ENCODE data around the gene IL7R.
A peak's percentile ranks its signal among the peaks of the same experiment; 100 is the strongest.

IL7R gene, protein sequence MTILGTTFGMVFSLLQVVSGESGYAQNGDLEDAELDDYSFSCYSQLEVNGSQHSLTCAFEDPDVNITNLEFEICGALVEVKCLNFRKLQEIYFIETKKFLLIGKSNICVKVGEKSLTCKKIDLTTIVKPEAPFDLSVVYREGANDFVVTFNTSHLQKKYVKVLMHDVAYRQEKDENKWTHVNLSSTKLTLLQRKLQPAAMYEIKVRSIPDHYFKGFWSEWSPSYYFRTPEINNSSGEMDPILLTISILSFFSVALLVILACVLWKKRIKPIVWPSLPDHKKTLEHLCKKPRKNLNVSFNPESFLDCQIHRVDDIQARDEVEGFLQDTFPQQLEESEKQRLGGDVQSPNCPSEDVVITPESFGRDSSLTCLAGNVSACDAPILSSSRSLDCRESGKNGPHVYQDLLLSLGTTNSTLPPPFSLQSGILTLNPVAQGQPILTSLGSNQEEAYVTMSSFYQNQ

DNA sequence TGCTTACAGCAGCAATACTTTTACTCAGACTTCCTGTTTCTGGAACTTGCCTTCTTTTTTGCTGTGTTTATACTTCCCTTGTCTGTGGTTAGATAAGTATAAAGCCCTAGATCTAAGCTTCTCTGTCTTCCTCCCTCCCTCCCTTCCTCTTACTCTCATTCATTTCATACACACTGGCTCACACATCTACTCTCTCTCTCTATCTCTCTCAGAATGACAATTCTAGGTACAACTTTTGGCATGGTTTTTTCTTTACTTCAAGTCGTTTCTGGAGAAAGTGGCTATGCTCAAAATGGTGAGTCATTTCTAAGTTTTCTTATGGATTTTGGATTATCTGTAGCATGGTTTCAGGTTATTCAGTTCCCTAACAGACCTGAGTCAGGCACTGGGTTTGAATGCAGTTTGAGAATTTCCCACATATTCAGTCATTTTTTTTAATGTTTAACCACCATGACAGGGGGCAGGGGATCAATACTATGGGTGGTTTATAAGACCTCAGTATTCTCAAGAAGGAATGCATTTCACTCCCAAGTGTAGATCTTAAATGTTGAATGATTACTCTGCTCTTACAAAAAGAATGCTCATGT is at the start of gene IL7R:
Gene IL7R (plus strand): TSS at position 127 of the 587 bp plus-strand sequence. CDS start 87 bp downstream, at position 214.
- DNase-seq = no peak

DNA sequence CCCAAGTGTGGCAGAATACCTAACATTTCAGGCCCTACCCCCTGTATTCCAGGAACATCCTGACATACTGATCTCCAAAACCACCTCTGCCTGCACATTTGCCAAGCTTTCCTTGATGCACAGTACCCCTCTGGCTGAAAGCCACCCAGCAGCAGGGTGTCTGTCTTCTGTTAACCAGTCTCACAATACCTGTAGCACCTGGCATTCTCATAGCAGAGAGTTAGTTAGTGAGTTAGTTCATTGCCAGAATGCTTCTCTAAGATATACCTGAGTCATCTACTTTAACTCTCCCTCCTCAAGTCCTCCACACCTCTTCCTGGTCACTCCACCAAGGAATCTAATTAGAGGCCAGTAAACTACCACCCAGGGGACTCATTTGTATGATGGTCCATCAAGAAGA is 46.1 kb upstream of the IL7R start:
- DNase-seq = no peak

DNA sequence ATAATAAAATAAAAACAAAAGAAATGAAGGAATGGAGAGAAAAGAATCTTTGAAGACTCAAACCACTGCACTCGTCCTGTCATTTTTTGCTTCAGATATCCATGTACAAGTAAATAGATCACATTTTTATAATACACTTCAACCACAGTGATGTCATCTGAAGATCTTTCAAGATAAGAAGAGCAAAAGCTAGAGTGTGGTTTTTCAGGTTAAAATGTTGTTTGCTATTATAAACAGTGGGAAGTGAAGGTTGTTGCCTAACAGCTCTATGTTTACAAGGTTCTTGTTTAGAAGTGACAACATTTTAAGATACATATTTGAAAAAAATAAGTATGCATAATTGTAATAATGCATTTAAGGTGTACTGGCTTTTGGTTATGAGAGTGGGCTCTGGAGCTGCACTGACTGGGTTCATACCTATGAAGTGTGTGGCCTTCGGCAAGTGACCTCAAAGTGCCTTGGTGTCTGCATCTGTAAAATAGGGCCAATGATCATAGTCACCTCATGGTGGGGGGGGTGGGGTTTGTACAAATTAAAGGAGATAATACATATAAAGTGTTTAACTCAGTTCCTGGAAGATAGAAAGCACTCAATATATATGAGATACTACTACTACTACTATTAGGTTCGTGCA is 45.5 kb upstream of the IL7R start:
- DNase-seq = no peak

DNA sequence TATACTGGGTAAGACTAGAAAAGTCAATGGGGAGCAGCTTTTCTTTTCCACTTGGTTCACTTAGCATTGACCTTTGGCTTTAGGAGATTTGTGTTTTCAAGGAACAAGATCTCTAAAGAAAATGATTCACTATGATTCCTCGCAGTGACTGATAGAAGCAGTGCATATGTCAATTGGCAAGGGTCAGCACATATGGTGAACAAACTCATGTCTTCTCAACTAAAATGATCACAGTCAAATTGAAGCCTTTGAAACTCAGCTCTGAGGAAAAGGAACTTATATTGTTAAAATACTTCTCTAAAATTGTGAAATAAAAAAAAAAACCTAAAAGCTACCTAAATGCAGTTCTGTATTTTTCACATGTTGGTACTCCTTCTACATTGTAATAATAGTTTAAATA is 43.2 kb upstream of the IL7R start:
- DNase-seq = no peak

DNA sequence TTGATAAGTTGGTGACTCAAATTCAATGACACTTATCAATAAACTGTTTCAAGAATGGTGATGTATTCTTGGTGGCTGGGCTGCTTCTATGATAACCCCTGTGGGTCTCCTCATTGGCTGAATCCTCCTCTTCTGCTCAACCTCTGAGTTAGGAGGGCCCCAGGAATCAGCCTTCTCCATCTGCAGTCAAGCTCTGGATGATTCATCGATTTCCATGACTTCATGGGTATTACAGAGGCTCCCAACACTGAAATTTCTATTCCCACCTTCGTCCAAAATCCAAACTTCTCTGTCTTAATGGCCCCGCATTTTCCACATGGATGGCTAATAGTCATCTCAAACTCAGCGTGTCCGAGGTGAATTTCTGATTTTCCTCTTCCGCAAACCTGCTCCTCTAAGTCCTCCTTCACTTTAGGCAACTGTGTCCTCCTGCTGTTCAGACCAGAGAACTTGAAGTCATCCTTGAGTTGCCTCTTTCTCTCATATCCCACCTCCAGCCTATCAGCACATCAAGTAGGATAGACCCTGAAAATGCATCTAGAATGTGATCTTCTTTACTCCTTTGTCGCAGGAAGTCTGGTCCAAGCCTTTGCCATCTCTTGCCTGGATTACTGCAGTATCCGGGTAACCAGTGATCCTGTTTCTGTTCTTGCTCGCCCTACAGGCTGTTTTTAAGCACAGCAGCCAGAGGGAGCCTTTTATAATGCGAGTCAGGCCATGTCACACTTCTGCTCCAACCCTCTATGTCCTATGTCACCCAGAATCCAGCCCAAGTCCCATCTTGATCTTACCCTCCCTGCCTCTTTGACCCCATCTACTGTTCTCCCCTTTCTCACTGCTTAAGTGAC is 41.4 kb upstream of the IL7R start:
- DNase-seq = peak; percentile 36

DNA sequence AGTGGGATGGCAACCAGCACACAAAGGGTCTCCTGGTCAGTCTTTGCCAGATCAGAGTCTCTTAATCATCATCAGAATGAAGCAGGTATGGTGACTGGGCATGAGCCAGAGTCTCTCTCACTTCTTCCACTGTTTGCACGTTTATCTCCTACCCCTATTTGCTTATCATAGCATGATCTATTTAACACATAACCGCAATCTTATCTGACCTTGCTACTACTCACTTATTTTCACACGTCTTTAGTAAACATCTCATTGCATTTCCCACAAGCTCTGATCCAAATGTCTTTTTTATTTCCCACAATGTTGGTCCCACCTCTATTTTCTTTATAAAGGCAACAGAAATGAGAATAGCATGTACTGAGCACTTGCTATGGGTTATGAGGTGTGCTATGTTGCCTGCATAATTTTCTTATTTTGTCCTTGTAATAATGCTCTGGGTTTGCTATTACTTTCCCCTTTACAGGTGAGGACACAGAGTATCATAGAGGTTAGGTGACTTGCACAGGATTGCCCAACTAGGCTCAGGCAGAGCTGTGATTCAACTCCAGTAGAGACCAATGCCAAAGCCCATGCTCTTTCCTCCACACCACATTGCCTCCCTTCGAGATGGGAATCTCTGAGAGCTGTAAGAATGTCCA is 39.7 kb upstream of the IL7R start:
- DNase-seq = no peak

DNA sequence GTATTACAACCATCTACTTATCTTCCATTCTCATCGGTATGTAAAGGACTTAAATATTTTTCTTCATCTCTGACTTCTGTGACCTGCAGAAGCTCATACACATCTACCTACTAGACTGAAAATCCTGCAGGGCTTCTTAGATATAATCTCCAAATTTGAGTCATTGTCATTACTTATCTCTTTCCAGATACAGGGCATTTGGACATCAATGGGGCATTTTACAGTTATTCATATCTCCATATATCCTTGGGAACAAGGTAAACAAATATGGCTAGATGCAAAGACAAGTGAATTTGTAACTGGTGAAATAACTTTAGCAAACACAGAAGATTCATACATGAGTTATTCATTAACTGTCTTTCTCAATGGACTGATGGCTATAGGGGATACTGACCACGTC is 37.7 kb upstream of the IL7R start:
- DNase-seq = no peak

DNA sequence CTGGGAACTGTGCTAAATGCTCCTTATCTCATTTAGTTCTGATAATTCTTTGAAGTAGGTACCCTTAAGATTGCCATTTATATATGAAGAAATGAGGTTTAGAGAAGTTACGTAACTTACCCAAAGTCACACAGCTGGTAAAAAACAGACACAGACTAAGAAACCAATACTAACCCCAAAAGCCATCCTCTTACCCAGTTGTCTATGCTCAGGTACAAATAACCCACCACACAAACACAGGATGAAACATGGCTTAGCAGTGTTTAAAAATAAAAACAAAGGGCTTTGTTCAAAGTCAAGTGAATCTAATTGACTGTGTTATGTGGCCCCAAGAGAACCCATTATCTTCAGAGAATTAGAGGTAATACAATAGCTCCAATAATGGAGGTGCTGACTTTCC is 37.0 kb upstream of the IL7R start:
- DNase-seq = no peak

DNA sequence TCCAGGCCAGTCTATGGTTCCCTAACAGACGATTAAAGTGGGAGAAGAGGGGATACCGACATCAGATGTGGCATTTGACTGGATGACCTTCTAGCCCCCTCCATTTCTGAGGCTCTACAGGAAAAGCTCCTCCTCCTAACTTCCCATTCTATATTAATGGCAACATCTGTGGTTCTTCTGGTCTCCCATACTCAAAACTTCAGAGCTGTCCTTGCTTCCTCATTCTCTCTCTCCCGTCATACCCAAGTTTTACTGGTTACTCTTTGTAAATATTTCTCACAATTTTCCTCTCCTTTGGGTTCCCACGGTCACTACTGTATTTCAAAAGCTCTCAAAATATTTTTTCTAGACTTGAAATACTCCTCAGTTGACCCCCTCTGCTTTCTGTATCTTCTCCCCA is 36.0 kb upstream of the IL7R start:
- DNase-seq = no peak

DNA sequence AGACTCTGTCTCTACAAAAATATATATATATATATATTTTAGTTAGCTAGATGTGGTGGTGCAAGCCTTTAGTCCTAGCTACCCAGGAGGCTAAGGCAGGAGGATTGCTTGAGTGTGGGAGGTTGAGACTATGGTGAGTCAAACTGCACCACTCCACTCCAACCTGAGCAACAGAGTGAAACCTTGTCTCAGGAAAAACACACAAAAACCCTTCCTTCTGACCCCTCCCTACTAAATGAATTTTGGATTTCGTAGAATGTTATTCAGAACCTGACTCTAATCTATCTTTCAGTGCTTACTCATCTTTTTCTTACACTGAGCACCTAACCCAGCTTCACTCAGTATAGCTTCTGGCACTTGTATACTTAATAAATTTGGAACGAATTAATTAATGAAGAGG is 35.2 kb upstream of the IL7R start:
- no peak for DNase-seq

DNA sequence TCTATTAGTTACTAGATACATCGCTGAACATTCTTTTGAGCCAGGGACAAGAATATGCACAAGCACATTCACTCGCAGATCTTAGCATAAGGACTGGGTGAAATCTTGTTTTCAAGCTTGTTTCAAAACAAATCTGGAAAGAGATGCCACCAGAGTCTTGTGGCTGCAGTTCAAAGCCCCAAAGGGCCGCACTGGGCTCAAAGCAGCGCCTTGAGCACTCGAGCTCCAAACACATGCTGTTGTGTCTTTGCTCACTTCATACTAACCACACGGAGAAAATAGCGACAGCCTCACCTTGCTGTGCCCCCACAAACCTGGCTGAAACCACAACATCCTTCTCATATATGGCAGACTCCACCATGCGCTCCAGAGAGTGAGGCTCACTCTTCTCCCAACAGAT is 34.2 kb upstream of the IL7R start:
- DNase-seq = no peak

DNA sequence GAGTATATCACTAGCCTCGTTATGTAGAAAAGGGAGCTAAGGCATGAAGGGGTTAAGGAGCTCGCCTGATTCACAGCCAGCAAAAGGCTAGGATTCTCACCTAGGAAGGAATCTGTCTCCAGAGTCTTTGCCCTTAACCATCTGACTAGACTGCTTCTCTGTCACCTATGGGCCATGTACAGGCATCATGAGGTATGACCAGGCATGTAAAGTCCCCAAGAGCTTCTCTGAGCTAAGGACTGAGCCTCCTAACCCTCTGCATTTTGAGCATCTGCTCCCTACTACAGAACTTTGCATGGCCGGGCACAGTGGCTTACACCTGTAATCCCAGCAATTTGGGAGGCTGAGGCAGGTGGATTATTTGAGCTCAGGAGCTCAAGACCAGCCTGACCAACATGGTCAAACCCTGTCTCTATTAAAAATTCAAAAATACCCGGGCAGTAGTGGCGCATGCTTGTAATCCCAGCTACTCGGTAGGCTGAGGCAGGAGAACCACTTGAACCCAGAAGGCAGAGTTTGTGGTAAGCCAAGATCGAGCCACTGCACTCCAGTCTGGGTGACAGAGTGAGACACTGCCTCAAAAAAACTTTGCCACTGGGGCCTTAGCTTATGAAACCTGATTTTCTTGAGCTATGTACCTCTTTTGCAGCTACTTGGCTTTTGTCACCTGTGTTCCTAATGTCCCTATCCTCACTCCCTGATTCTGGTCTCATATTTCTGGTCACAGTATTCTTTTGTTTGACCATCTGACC is 33.2 kb upstream of the IL7R start:
- no peak for DNase-seq

DNA sequence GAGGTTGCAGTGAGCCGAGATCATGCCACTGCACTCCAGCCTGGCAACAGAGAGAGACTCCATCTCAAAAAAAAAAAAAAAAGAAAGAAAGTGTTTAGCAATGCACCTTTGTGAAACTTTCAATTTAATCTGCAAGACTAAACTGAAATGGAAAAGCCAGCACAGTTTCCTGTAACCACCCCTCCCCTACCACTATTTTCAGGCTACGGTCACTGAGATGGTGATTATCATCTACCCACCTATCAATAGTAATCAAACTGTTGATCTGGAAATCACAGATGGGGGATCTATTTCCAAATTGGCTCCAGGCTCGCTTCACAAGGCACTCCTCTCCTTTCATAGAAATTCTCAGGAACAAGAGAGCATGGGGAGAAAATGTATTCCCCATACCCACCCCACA is 30.6 kb upstream of the IL7R start:
- DNase-seq = no peak

DNA sequence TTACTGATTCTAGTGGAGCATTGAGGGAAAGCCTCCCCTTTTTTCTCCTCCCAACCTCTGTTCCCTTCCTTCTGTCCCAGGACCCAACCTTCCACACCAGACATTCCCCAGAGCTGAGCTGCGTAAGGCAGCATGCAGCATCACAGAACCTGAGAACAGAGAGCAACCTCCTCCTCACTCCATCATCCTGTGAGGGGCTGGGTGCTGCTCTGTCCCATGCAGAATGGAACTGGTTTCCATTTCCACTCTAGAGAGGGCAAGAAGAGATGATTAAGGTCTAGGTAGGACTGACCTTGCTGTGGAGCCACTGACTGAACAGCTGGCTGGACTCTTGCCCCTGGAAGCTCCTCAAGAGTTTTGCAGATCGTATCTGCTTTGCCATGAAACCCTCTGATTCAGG is 30.1 kb upstream of the IL7R start:
- DNase-seq = no peak

DNA sequence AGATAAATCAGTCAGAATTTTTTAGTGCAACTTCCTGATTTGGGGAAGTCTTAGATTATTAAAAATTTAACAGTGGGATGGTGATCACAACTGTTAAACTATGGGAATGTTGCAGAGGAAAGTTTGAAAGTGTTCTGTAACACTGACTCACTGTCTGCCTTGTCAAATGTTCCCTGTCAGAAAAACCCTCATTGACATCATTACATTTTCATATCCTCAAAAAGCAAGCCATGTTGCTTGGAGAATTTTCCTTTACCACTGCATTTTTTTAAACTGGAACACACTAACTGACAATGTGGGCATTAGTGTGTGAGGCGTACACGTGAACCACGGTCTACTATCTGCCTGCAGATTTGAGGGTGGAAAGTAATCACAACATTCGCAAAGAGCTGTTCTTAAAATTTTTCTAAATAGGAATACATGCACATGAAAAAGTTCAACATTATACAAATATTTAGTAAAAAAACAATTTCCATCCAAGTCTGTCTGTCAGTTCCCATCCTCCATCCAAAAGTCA is 28.6 kb upstream of the IL7R start:
- DNase-seq = no peak

DNA sequence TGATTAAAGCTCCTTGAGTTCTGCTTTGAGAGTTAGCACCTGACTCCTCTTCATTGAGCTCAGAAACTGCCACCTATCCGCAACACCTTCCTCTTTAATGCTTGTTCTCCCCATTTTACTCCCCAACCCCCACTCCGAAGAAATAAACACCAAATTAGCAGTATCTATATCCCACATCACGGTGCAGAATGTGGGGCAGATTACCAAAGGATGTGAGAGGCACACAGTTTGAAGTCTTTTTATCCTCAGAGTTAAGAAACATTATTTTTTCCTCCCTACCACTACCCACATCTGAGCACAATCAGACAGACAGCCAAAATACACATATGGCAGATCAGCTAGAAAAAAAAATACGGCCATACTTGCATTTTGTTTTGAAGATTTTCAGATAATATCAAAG is 26.1 kb upstream of the IL7R start:
- DNase-seq = no peak

DNA sequence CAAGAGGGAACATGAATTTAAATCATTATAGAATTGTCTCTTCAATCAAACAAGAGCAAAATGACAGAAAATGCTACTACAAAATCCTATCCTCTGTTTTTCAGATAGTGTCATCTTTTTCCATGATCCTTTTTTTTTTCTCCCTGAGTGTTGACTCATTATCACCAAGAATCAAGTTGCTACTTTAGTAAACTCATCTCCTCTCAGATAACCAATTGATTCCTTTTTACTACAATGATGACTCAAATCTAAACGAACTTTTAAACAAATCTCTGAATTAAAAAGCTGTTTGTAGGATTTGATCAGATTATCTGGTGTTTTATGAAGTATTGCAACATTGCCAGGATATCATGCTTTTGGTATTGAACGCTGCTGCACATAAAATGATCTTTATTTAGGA is 23.9 kb upstream of the IL7R start:
- DNase-seq = no peak

DNA sequence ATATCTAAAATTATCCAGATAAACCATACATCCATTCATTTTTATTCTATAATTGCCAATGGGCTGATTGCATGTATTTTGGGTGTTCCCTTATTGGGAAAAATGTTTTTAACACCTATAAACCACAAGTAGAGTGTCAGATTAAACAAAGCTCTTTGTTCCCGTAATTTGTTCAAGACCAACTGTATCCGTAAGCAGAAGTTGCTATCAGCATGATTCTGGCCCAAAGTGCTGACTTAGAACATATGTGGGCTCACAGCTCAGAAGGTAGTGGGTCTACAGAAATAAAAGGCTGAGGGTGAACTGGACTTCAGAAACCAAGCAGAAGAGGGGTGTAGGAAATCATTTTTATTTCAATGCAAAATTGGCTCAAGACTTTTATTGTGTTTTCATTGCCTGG is 23.5 kb upstream of the IL7R start:
- no peak for DNase-seq

DNA sequence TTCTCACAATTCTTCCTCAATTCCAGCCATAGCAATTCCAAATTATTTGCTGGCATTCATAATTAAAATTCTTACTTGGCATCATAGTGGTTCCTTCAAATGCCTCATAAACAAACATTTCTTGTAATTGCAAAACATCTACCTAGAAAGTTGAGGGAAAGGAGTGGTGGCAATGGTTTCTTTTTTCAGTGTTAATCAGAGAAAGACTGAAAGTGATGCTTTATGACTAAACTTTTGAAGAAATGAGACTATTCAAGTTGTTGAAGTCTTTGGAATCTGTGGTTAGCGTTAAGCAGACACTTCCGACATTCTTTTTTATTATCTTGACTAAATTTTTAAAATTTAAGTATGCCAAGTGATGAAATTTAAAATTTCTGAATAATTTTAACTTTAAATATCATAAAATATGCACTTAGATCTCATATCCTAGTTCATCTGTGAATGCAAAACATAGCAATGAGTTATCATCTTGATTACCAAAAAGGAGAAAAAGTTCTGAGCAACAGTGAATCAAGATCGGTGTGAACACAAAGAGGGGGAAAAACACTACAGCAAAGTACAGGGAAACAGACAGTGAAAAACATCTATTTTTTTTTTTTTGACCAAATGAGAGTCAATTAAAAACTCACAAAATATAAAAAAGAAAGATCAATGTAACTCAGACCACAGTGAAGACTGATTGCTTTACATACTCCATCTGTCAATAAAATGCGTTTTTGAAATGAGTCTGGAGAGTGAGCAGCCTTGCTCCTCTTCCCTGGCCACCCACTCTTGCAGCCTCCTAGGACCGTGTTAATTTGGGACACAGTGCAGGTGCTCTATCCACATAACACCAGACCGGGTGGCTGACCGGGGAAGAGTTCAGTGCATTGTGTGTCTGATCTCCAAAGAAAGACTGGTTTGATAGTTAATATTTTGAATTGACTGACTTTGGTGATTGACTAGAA is 20.6 kb upstream of the IL7R start:
- no peak for DNase-seq

DNA sequence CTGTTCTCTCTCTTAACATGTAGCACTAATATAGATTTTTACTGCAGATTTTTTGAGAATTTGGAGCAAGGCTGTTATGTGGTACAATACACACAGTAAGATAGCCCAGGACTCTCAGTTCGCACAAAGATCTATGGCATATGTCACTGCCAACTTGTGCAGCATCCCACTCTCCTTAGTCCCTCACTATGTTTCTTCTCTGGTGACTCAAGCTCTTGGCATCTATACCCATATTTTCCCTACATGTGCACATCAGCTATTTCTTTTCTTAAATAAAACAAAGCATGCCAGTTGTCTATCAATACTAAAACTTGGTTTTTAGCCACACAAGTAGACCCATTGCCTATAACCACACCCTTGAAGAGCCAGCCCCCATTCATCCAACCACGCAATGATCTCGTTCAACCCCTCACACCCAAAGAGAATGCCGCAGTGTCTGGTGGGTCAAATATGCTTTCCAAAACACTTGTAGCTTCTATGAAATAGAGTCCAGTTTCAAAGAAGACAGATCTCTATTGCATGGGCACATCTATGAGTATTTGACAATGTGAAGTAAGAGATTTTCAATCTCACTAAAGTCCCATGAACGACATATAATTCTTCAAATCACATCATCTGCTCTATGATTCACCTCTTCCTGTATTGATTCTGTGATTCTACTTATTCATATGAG is 18.2 kb upstream of the IL7R start:
- no peak for DNase-seq
